ENCODE measurements around the gene EXOC3L1. TPM values are rescaled to one million over a fixed set of nuclear protein-coding genes. Genes with fewer than 3 reads are reported as not detected.

The EXOC3L1 gene
- polyA plus RNA-seq, 1 experiment: not detected

GRCh38 chr16:67193536-67193935, 3.6 kb upstream of the EXOC3L1 start:
- H3K4me3 ChIP-seq (ENCODE audit: low read depth, low read length): no peak overlapping the region; the same call in 1 of the 2 replicates
- POLR2A ChIA-PET: no interaction called here
- DNase-seq (ENCODE audit: low read depth): no peak
- TF ChIP-seq CTCF (IDR thresholded peaks at IDR 0.05; ENCODE audit: insufficient read depth, low read depth, low read length): no peak
- H3K27me3 ChIP-seq (ENCODE audit: control insufficient read depth, insufficient read depth, low read length): no peaks in the 10 kb centered on the region
- peaks cover 29% of the 10 kb centered on the region for H3K36me3 ChIP-seq (ENCODE audit: control insufficient read depth, insufficient read depth, low read length)
- CTCF ChIA-PET: interaction anchor here (0.8 to 1.5 kb wide), 2 partner anchors 33 to 51 kb away, joined by 3 to 4 read pairs; no protein-coding TSS in a partner anchor

GRCh38 chr16:67192781-67193361, 2.9 kb upstream of the EXOC3L1 start:
- POLR2A ChIA-PET: no interaction called here
- TF ChIP-seq CTCF (IDR thresholded peaks at IDR 0.05; ENCODE audit: insufficient read depth, low read depth, low read length): no peak
- no peaks in the 10 kb centered on the region for H3K27me3 ChIP-seq (ENCODE audit: control insufficient read depth, insufficient read depth, low read length)
- peaks cover 24% of the 10 kb centered on the region for H3K36me3 ChIP-seq (ENCODE audit: control insufficient read depth, insufficient read depth, low read length)
- peak overlapping the region; percentile 69 for H3K4me3 ChIP-seq (ENCODE audit: low read depth, low read length)
- CTCF ChIA-PET: interaction anchor here (0.8 kb wide), 1 partner anchor 52 kb away, joined by 3 read pairs; no protein-coding TSS in a partner anchor
- no peak for DNase-seq (ENCODE audit: low read depth)

GRCh38 chr16:67191995-67192681, 2.2 kb upstream of the EXOC3L1 start, which contains the start of gene E2F4:
Gene E2F4 (plus strand): TSS chr16:67192155. CDS start chr16:67192228, 73 bp downstream.
- ChIA-PET CTCF (no interaction called here), POLR2A (no interaction called here)
- H3K27me3 ChIP-seq (ENCODE audit: control insufficient read depth, insufficient read depth, low read length): no peaks in the 10 kb centered on the region
- no peak for TF ChIP-seq CTCF (IDR thresholded peaks at IDR 0.05; ENCODE audit: insufficient read depth, low read depth, low read length)
- peaks cover 18% of the 10 kb centered on the region for H3K36me3 ChIP-seq (ENCODE audit: control insufficient read depth, insufficient read depth, low read length)
- DNase-seq (ENCODE audit: low read depth): no peak
- H3K4me3 ChIP-seq (ENCODE audit: low read depth, low read length): peak within 1 kb of the TSS; percentile 69

GRCh38 chr16:67191411-67191994, 1.6 kb upstream of the EXOC3L1 start:
- Histone ChIP-seq H3K4me3 (ENCODE audit: low read depth, low read length) (peak overlapping the region; percentile 24), H3K27me3 (ENCODE audit: control insufficient read depth, insufficient read depth, low read length) (no peaks in the 10 kb centered on the region), H3K36me3 (ENCODE audit: control insufficient read depth, insufficient read depth, low read length) (peaks cover 14% of the 10 kb centered on the region)
- DNase-seq (ENCODE audit: low read depth): no peak
- POLR2A ChIA-PET: no interaction called here
- no peak for TF ChIP-seq CTCF (IDR thresholded peaks at IDR 0.05; ENCODE audit: insufficient read depth, low read depth, low read length)
- CTCF ChIA-PET: no interaction called here
